Subcutaneous adipose tissue (tissue), 4 donors: ENCODE data around the gene MROH8. TPM values are rescaled to one million over a fixed set of nuclear protein-coding genes. Genes with fewer than 3 reads are reported as not detected.

Source experiments
- CTCF ChIP-seq: fragments of 450-650 bp; IDR thresholded peaks from one replicate; pipeline ENCODE4 v1.5.1; 2016; ENCODE audit warnings: low read depth, mild to moderate bottlenecking, control low read depth, antibody characterized with exemption, moderate library complexity
- total RNA-seq, 4 donors: library from RNA; depleted of rRNA; stranded (reverse); fragments of >200 nt; gene quantifications; one replicate each; pipeline ENCODE4 v1.1.0, GENCODE V29; 2016

The MROH8 gene
- total RNA-seq, 4 donors from 2014 or later, result 3.6 to 7.2 (median 4.1) TPM

- no peak for TF ChIP-seq CTCF
Measured at GRCh38 chr20:37077009-37077408, 102.3 kb downstream of the MROH8 start.

- TF ChIP-seq CTCF, result no peak
Measured at GRCh38 chr20:37075932-37076685, 103.2 kb downstream of the MROH8 start.

GRCh38 chr20:37072293-37073196, 106.8 kb downstream of the MROH8 start:
- no peak for TF ChIP-seq CTCF

- TF ChIP-seq CTCF, result no peak
Measured at GRCh38 chr20:37071481-37071911, 107.9 kb downstream of the MROH8 start.

GRCh38 chr20:37066168-37066567, 113.2 kb downstream of the MROH8 start:
- no peak for TF ChIP-seq CTCF

- no peak for TF ChIP-seq CTCF
Measured at GRCh38 chr20:37055276-37055675, 124.1 kb downstream of the MROH8 start.

- no peak for TF ChIP-seq CTCF
Measured at GRCh38 chr20:37053230-37053950, 126.0 kb downstream of the MROH8 start.
